Hepatocyte (in vitro differentiated cells): Measurements from ENCODE around the gene KCP.

Experiments used
- CTCF ChIP-seq: fragments of 200-600 bp; sonication (generic); IDR thresholded peaks from 2 replicates; pipeline ENCODE4 v1.5.1; 2016; ENCODE audit warnings: antibody characterized with exemption, mild to moderate bottlenecking; ENCODE audit not compliant: poor library complexity
- EZH2phosphoT487 ChIP-seq: fragments of 200-600 bp; sonication (generic); IDR thresholded peaks from one replicate; pipeline ENCODE4 v1.6.1; 2018; ENCODE audit warnings: antibody characterized with exemption, mild to moderate bottlenecking, low read depth, moderate library complexity; ENCODE audit not compliant: unreplicated experiment, severe bottlenecking

DNA sequence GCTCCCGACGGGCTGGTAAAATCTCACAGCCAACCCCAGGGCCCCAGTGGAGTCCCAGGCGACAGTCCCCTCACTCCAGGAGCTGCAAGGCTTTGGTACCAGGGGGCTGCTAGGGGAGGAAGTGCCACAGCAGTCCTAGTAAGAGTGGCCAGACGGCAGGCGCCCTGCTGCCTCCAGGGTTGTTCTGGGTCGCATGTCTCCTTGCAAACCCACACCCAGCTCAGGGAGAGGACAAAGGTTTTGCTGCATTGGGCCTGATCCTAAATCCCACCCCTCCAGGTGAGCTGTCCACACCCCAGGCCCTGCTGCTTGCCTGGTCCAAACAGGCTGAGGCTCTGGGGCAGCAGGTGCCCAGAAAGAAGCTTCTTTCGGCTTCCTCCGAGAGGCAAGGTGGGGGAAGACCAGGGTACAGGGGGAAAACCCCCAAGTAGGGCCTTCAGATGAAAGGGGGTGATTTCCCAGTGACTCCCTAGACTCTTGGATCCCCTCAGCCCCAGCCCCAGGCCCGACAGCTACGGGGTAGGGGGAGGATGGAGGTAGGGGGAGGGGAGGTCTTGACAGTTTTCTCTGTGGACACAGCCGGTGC, 4.2 kb upstream of the KCP start:
- TF ChIP-seq CTCF (no peak), EZH2phosphoT487 (no peak)
